Nucleus accumbens (tissue), 56 donors: ENCODE data around the gene BCAR3.
A peak's percentile ranks its signal among the peaks of the same experiment; 100 is the strongest.
"Not testable (repeated sequence)": the region's sequence is repeated elsewhere in the genome, so short reads cannot be mapped to it uniquely, and the experiment has no call there.

Experiments used
- DNase-seq, 56 donors: peaks; one replicate each; lab custom pipeline; 2025; lab: John Stamatoyannopoulos, UW

BCAR3 gene

GRCh38 chr1:93566227-93566626, 115.4 kb downstream of the BCAR3 start:
- no peak for DNase-seq

GRCh38 chr1:93565496-93566206, 116.0 kb downstream of the BCAR3 start:
- no peak for DNase-seq

- DNase-seq = no peak
These were observed 121.9 kb downstream of the BCAR3 start for GRCh38 chr1:93559695-93560094.

GRCh38 chr1:93559045-93559444, 122.6 kb downstream of the BCAR3 start:
- no peak for DNase-seq

- no peak for DNase-seq
These were observed 125.3 kb downstream of the BCAR3 start for GRCh38 chr1:93556291-93556690.

GRCh38 chr1:93554883-93555872, 126.5 kb downstream of the BCAR3 start:
- DNase-seq = no peak

GRCh38 chr1:93553886-93554490, 127.6 kb downstream of the BCAR3 start:
- not testable (repeated sequence) for DNase-seq

- DNase-seq = peak in 30 of 56 donors; percentile 3 to 67 (median 30)
These were observed 128.7 kb downstream of the BCAR3 start for GRCh38 chr1:93552741-93553455.

- DNase-seq = no peak
These were observed 131.8 kb downstream of the BCAR3 start for GRCh38 chr1:93549811-93550210.

- no peak for DNase-seq
These were observed 132.5 kb downstream of the BCAR3 start for GRCh38 chr1:93549131-93549530.

GRCh38 chr1:93546162-93546863, 135.3 kb downstream of the BCAR3 start:
- peak in 3 of 56 donors; percentile 10 to 48 (median 10) for DNase-seq

- DNase-seq = no peak
These were observed 139.2 kb downstream of the BCAR3 start for GRCh38 chr1:93542398-93542797.

- no peak for DNase-seq
These were observed 140.6 kb downstream of the BCAR3 start for GRCh38 chr1:93541045-93541444.

GRCh38 chr1:93537924-93538323, 143.7 kb downstream of the BCAR3 start:
- no peak for DNase-seq

GRCh38 chr1:93537396-93537795, 144.2 kb downstream of the BCAR3 start:
- no peak for DNase-seq

GRCh38 chr1:93533677-93534076, 148.0 kb downstream of the BCAR3 start:
- DNase-seq = no peak

GRCh38 chr1:93532780-93533378, 148.8 kb downstream of the BCAR3 start:
- DNase-seq = no peak

- DNase-seq = no peak
These were observed 150.4 kb downstream of the BCAR3 start for GRCh38 chr1:93531193-93531592.

GRCh38 chr1:93528412-93528811, 153.2 kb downstream of the BCAR3 start:
- DNase-seq = no peak
